HG03039 (cell line): ENCODE measurements around the gene PMS1.
"Not testable (repeated sequence)": the region's sequence is repeated elsewhere in the genome, so short reads cannot be mapped to it uniquely, and the experiment has no call there.

ENCODE experiments used
- ATAC-seq: cut with Tn5 transposase; IDR thresholded peaks from one replicate; pipeline ENCODE4 v1.9.1; 2021; ENCODE audit warnings: mild to moderate bottlenecking, moderate library complexity; ENCODE audit not compliant: unreplicated experiment

PMS1 gene

DNA sequence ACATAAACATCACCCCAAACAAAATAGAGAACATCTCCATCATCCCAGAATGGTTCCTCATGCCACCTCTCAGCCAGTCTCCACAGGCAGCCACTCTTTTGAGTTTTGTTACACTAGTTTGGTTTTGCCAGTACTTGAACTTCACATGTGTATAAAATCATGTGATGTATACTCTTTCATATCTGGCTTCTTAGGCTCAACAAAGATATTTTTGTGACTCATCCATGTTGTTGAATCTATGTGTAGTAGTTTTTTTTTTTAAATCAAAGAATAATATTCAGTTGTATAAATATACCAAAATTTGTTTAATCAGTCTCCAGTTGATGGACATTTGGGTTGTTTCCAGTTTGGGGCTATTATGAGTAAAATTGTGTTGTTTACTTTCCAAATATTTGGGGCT lies 75.9 kb downstream of the PMS1 start:
- no peak for ATAC-seq

DNA sequence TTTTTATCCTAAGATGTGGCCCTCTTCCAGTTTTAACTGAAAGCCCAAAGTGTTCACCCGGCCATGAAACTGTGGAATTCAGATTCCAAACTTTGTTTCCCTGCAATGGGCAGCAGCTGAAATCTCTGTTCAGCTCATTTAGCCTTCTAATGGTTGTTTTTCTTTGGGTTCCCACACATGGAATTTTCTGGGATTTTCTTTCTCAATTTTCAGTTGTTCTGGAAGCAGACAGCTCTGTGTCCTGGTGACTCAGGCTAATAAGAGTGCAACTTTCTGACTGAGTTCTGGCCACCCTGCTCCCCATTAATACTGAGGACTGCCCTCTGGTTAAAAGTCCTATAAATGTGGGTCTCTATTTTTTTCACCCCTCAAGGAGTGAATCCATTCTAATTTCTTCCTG lies 78.5 kb downstream of the PMS1 start:
- no peak for ATAC-seq

DNA sequence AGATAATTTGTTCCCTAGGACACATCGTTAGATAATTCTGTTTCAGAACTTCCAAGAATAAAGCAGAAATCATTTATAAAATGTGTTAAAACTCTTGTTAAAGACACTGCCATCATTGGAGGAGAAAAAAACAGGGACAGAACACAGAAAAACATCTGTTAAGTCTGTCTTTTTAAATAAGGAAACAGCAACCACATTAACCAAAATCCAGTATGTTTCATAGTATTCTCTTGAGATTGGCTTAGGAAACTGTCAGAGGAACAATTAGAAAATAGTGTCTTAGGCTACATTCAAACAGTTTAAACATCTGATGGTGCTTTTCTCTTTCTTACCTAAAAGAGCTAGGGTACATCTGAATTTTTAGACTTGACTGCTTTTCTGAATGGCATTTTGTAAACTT lies 81.6 kb downstream of the PMS1 start:
- no peak for ATAC-seq

DNA sequence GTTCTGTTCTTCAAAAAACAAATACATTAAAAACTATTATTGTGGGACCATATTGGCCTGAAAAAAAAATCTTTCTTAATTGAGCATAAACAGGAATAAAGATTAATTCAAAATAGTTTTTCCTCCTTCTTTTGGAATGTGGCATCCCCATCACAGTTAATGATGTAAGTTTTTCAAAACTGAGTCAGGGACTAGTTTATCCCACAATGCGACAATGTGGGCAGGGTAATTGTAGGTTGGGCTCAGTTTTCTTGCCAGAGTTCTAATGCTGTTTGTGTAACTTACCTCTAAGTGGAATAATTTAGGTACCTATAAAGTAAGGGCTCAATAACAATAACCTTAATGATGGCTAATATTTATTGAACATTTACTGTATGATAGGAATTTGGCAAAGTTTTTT lies 82.0 kb downstream of the PMS1 start:
- no peak for ATAC-seq

DNA sequence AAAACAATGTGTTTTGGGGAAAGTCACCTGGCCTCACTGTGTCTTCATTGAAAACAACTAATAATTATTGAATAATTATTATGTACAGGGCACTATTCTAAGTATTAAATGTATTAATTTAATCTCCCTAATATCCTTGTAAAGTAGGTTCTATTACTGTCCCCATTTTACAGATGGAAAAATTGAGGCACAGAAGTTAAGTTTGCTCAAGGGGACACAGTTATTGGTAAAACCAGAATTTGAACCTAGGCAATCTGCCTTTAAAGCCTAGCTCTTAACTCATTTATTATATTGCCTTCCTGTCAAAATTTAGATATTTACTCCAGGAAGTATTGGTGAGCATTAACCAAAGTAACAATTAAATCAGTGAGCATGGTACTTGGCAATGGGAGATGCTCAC lies 84.6 kb downstream of the PMS1 start:
- ATAC-seq = no peak

DNA sequence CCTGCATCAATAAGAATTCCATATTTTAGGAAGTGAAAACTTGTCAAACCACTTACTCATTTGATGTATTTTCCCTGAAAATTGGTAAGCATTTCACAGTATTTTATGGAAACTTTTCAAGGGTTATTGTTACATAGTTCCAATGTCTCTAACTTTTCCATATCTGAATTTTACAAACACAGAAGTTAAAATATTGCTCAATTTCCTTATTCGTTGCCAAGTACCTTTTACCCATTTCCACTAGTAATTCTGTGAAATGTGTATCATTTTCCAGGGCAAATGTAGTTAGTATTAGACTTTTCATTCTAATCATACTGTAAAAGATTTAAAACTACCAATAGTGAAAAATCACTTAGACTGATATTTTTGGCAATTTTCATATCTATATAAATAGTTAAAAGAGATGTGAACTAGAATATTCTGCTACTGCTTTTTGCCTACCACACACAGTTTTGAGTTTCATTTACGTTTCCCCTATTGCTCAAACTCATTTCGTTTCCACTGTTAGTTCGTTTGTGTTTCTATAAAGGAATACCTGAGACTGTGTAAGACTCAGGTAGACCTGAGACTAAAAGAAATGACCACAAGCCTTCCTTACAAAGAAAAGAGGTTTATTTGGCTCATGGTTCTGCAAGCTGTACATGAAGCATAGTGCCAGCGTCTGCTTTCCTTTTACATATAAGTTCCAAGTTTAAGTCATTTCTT lies 86.3 kb downstream of the PMS1 start:
- ATAC-seq = no peak

DNA sequence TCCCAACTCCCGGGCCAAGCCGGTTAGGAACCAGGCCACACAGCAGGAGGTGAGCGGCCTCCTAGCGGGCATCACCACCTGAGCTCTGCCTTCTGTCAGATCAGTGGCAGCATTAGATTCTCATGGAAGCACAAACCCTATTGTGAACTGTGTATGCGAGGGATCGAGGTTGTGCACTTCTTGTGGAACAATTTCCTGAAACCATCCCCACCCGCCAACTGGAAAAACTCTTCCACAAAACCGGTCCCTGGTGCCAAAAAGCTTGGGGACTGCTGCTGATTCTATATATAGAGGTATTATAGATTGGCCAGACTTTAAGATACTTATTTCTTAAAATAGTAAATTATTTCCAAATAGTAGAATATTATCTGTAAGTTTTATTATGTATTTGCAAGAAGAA lies 89.4 kb downstream of the PMS1 start:
- ATAC-seq = no peak

DNA sequence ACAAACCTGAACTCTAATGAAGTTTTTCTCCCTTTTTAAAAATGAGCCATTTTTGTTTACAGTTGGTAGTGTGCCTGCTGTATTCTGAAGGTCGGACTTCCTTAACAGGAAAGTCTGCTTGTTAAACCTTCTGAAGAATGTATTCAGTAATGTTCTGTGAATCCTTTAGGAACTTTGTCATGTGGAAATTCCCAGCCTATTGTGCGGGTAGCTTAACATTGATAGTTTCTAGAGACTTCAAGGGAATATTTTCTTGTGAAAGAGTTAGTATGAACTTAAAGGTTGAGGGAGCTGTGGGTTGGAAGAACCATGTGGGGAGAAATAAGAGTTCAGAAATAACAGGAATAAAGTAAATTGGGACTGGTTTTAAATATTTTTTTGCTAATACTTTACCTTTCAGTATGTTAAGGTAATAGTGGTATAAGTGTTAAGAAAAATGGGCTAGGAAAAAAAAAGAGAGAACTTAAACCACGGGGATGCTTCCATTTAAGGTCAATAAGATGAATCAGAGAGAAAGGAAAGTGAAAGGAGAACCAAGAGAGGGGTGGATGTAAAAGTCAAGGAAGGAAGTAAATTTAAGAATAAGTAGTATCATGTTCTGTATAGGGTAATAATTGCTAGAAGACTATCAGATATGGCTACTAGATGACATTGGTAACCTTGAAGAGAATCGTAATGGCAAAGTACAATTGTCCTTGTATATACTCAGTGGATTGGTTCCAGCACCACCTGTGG lies 90.5 kb downstream of the PMS1 start:
- ATAC-seq = no peak

DNA sequence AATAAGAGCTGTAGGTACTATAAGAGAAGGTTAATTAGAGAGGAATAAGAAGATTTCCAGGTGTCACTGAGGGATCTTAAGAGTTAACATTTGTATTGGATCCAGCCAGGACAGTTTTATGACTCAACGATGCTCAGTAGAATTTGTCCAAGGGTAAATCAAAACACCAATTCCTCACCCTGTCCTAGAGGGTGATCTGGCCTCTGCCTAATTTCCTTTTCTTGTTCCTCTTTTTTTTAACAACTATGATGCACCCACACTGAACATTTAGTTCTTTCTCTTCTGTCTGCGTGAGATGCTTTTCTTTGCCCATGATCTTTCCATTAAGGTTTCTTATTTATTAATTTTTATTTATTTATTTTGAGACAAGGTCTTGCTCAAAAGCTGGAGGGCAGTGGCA lies 92.0 kb downstream of the PMS1 start:
- no peak for ATAC-seq

DNA sequence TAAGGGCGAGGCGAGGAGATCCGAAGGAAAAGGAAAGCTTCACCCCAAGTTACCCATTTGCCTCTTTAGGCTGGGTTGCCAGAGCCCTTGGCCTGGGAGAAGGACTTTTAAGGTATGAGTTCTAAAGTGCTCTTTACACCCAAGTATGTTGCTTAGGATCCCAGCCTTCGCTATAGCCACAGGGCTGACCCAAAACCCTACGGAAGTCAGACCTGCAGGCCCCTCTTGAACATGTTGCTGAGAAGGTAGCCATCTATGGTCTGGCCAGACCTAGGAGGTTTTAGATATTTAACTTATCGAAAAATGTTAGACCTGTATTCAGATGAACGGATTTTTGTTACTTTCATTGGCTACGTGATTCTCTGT lies 95.4 kb downstream of the PMS1 start:
- ATAC-seq = no peak

DNA sequence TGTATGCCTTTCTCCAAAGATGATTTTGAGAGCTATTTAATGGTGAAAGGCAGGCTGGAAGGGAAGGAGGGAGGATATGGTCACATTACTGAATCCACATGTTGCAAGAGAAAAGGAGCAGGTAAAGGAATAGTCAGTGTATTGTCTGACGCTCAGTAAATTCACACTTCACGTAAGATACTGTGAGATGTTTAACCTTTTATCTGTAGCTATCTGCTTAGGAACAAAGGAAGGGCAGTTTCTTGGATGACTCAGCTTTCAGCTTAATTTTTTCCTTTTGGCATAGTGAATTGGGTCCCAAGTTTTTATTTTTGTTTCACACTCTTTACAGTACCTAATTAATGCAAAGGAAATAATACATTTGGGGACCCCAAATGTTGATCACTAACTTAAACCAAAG lies 96.2 kb downstream of the PMS1 start:
- ATAC-seq = no peak

DNA sequence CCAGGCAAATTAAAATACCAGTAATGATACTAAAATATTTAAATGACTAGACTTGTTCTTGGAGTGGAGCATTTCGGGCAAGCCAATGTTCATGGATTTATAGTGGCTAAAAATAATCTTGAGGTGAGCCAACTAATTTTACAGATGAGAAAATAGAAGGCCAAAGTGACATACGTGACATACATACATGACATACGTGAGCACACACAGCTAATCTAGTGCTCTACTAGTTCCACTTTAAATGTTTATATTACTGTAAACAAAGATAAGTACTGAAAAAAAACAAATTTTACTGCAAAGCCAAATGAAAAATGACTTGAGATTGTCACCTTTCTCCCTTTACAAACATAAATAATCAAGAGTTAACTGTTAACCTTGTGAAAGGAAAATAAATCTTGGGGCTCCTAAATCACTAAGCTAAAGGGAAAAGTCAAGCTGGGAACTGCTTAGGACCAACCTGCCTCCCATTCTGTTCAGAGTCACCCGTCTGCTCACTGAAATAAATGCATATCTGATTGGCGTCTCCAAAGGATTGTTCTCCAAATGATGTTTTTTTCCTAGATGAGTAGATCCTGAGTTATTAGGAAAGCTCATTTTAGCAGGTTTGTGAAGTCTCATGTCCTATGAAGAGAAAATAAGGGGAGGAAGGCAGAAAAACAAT lies 96.7 kb downstream of the PMS1 start:
- ATAC-seq = no peak

DNA sequence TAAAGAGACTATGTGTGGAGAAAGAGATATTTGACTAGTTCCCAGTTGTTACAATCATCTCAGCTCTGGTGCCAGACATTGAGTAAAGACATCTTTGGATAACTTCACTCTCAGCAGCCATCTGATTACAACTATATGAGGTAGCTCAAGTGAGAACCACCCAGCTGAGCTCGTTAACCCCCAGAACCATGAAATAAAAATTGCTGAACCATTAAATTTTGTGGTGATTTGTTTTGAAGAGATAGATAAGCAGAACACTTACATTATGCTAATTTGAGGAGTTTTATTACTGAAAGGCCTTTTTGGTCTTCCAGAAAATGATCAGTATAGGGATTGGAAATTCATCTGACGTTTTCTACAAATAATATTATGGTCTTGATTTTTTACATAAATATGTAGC lies 101.1 kb downstream of the PMS1 start:
- no peak for ATAC-seq

DNA sequence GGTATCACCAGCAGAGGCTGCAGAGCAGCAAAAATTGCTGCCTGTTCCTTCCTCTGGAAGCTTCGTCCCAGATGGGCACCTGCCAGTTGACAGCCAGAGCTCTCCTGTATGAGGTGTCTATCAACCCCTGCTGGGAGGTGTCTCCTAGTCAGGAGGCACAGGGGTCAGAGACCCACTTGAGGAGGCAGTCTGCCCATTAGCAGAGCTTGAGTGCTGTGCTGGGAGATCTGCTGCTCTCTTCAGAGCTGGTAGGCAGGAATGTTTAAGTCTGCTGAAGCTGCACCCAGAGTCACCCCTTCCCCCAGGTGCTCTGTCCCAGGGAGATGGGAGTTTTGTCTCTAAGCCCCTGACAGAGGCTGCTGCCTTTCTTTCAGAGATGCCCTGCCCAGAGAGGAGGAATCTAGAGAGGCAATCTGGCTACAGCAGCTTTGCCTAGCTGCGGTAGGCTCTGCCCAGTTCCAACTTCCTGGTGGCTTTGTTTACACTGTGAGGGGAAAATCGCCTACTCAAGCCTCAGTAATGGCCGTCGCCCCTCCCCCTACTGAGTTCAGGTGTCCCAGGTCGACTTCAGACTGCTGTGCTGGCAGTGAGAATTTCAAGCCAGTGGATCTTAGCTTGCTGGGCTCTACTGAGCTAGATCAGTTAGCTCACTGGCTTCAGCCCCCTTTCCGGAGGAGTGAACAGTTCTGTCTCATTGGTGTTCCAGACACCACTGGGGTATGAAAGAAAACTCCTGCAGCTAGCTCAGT lies 108.5 kb downstream of the PMS1 start:
- not testable (repeated sequence) for ATAC-seq

DNA sequence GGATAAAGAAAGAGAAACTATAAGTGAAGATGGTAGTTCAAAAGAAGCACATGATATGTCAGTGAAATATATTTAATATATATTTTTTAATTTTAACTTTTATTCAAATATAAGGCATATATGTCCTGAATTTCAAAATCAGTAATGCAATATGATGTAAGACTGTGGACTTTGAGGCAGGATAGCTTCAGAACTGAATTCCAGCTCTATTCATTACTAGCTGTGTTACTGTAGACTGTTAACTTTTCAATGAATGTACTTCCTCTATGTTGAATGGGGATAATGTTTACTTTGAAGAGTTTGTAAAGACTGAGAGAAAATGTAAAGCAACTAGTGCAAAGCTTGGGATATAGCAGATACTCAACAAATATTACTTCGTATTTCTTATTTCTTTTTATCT lies 112.6 kb downstream of the PMS1 start:
- no peak for ATAC-seq

DNA sequence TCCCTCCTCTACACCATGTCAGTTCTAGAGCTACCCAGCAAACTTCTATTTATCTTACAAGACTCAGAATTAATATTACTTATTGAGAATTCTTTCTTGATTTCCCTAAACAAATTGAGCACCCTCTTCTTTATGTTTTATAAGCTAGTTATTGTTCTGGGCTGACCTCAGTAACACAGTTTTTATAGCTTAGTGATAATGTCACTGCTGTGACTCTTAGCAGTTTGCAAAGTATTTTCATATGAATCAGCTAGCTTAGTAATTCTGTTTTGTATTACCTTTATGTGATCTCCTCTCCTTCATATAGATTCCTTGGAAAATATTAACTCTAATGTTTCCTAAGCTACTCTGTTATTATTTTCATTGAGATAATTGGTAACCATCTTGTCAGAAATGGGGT lies 114.9 kb downstream of the PMS1 start:
- no peak for ATAC-seq

DNA sequence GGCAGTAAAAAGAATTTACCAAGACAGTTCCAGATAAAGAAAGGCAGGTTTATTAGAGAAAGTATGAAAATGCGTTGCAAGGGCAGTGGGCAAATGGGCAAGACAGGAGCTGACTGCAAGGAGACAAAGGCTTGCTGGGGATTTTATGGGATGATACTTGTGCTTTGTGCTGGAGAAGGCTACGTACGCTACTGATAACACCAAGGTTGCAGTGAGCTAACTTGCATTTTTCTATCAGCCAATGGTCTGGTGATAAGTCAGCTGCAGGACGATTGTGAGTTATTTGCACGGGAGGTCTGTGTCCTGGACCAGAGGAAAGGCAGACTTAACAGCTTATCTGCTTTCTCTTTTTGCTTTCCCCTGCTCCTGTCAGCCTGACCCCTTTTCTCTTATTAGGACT lies 116.5 kb downstream of the PMS1 start:
- ATAC-seq = no peak

DNA sequence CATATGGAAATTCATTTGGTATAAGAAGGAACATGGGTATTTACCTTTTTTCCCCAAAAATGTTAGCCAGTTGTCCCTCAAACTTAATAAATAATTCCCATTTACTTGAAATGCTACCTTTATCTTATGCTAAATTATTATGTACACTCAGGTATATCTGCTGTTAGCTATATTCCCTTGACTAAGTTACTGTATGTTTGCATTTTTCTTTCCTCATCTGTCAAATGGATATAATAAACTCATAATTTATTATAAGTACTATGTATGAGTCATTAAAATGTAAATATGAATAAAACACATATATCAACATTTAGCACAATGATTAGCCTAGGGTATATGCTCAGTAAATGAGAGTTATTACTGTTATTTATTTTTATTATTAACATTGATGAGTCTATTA lies 117.4 kb downstream of the PMS1 start:
- no peak for ATAC-seq

DNA sequence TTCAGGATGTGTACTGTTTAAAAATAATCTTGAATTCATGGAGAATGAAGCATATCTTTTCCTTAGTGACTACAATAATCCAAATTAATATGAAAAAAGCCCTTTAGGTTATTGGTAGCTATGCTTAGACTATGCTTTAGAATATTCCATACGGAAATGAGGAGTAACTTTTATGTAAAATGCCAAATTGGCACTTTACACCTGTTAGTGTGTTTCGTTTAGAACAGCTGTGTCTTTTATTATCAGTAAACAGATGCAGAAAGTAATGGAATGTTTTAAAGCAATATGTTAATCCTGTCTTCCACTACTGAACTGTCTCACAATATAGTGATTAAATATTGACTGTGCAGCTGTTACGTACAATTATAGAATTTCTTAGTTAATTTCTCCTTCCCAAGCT lies 129.6 kb downstream of the PMS1 start:
- no peak for ATAC-seq

DNA sequence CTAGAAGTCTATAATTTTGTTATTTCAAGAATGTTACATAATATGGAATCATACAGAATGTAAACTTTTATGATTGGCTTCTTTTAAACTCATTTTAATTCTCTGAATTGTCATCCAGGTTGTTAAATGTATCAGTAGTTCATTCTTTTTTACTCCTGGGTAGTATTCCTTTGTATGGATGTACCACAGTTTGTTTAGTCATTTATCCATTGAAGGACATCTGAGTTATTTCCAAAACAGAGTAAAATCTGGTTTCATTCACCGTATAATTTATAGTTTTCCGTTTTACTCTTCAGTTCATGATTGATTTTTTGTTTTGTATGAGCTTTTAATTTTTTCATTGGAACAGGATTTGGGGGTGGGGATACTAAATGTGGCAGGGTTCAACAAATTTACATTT lies 132.4 kb downstream of the PMS1 start:
- no peak for ATAC-seq
